Stimulated activated CD4-positive, alpha-beta T cell treated with anti-CD3 and anti-CD28 coated beads, Interleukin-15, amount 100 ng/mL, for 48 hours (primary cell): ENCODE measurements around the gene KRTAP26-1.

Experiments
- DNase-seq, 2 donors: peaks; one replicate each; pipeline ENCODE4 v3.0.0-alpha.2; 2020; ENCODE audit warnings: low read depth in 2 of 2

KRTAP26-1 gene, protein sequence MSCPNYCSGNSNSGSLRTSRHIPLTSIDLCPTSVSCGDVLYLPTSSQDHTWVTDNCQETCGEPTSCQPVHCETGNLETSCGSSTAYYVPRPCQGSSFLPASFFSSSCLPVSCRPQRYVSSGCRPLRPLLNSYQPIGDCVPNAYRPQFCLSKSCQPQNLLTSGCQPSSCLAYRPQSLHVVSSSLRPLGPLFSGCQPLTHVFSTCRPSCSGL

DNA sequence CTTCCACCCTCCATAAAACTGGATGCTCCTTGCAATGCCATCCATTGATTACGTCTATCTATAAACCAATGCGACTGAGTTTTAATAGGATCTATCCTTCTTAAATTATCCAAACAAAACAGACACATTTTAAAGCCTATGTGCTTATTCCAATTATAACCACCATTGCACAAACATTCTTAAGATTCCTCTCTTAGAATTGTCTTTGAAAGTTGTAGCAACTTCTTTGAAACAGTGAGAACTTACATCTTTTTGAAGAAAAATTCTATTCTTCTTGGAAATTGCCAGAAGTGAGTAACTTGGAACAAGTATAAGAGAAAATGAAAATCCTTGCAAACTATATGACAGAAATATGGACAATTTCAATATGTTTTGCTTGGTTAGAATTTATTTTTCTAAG is at the start of gene KRTAP26-1:
TSS of gene KRTAP26-1 (minus strand) at position 101 of the 400 bp plus-strand sequence. CDS start 280 bp downstream, outside the sequence.
- no peak for DNase-seq

DNA sequence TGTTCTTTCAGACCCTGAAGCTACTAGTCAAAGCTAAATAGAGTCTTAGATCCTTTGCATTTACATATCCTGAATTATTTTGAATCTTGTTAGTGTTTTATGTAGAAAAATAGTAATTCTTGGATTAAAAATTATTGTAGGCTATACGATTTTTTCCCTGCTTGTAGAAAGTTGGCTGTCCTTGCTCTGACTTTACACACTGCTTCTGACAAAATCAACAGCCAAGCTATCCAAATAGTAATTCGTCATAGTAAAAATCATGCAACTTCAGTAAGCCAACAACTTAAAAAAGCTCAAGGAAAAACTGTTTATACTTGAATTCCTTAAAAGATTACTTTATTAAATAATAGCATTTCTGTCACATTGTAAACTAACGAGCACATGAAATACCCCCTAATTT is 35.8 kb upstream of the KRTAP26-1 start:
- no peak for DNase-seq

DNA sequence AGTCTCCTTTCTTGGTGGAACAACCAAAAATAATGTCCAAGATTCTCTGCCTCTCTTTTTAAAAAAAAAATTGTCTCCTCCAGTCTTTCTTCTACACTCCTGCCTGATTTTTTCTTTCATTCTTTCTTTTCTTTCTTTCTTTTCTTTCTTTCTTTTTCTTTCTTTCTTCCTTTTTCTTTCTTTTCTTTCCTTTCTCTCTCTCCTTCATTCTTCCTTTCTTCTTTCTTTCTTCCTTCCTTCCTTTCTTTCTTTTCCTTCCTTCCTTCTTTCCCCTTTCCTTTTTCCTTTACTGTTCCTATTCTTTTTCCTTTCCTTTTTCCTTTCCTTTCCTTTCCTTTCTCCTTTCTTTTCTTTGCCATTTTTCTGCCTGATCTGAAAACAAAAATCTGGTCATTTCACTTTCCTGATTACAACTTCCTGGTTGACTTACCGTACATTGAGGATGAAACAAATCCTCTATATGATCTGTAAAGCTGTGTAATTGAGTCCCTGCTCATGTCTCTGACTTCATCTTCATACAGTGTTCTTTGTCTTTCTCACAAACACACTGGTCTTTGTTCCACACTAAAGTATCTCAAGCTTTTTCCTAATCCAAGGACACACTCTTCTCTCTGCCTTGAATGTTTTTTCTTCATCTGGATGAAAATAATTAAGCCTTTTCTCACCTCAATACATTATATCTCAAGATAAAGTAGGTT is 34.3 kb upstream of the KRTAP26-1 start:
- no peak for DNase-seq

DNA sequence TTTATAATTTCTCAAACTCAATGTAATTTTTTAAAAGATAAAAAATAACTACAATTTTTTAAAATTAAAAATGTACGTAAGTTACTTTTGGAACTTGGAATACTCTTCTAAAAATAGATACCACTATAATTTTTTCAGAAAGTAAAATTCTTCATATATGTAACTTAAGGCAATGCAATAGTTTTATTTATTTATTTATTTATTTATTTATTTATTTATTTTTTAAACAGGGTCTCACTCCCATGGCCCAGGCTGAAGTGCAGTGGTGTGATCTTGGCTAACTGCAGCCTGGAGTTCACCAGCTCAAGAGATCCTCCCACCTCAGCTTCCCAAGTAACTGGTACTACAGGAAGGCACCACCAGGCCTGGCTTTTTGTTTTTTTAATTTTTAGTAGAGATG is 31.4 kb upstream of the KRTAP26-1 start:
- DNase-seq: no peak

DNA sequence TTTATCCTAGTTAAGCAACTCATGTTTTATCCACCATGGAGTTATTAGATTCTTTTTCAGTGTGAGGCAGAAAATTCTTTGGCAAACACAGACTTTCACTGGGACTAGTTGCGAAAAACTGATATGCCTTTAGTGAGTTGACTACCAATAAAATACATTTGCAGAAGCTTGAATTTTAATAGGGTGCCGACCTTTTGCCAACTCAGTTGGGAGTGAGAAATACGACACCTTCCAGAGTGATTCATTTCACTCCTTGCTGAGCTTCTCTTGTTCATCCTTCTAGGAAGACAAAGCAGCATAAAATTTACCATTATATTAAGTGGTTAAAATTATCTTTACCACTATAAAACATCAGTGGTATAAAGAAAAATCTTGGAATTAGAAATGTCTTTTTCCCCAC is 29.5 kb upstream of the KRTAP26-1 start:
- no peak for DNase-seq

DNA sequence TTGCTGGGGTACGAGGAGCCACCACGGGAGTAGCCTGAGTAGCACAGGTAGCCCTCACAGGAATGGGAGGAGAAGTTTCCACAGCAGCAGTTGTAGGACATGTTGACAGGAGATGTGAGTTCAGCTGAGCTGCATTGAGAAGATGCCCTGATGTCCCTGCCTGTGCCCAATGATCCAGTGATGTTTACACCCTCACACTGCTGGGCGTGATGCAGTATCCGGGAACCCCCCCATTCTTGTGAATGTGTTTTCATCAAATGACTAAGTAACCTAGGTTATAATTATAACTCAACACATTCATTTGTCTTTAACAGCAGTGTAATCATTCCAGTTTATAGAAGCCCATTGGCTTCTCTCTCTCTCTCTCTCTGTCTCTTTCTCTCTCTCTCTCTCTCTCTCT is 28.4 kb upstream of the KRTAP26-1 start, which contains the start of gene KRTAP23-1:
TSS of gene KRTAP23-1 (minus strand) at position 101 of the 400 bp plus-strand sequence. CDS start at position 101, 0 bp downstream.
- DNase-seq: no peak

DNA sequence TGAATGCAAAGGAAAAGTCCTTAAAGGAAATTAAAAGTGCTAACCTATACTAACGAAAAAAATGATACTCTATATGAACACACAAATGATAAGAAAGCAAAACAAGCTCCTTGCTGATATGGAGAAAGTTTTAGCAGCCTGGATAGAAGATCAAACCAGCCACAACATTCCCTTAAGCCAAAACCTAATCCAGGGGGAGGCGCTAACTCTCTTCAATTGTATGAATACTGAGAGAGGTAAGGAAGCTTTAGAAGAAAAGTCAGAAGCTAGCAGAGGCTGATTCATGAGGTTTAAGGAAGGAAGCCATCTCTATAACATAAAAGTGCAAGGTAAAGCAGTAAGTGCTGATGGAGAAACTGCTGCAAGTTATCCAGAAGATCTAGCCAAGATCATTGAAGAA is 24.9 kb upstream of the KRTAP26-1 start:
- DNase-seq: no peak

DNA sequence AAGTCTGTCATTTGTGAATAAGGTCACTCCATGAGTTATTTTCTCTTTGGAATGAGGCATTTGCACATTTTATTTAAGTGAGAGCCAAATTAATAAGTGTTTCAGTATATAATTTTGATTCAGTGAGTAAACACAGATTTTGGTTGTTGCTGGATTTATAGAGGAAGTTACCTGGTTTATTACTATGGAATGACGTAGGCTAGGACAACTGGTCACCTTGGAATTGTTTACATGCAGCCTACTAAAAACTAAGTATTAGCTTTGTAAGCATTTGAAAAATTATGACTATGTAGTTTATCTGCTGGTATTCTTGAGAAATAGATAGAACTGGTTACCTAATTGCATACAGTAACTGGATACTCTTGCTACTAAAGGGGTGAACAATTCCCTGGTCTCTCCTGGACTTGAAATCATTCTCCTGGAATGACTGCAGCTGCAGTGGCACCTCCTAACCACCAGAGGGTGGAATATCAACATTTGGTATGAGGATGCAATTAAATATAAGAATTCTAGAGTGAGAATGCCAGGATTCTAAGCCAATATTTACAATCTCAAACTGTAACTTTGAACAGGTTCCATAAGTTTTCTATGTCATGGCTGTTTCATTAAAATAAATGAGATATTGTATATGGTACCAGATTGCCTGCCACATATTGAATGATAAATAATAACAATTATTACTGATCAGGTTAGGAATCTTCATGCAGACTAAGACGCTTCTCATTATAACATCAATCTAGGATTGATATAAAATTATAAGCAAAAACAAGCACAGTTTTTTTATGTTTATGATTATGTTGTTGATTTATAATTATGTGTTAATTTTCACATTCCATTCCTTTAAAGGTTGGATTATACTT is 20.8 kb upstream of the KRTAP26-1 start:
- peak in 1 of 2 donors; percentile 7 for DNase-seq

DNA sequence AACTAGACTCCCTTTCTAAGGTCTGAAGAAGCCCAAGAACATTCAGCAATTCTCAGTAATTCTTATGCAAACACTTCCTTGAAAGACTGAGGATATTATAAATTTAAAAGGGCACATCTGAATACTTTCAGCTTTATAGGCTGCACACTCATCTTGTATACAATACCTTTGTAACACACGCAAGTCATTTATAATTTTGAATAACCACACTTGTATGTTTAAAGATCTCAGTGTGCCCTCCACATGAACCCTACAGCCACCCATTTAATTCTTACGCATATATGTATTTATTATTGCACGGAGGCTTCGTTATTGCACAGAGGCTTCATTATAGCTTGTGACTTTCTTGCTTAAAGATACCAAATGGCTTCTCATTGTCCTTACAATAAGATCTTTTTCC is 18.6 kb upstream of the KRTAP26-1 start:
- no peak for DNase-seq

DNA sequence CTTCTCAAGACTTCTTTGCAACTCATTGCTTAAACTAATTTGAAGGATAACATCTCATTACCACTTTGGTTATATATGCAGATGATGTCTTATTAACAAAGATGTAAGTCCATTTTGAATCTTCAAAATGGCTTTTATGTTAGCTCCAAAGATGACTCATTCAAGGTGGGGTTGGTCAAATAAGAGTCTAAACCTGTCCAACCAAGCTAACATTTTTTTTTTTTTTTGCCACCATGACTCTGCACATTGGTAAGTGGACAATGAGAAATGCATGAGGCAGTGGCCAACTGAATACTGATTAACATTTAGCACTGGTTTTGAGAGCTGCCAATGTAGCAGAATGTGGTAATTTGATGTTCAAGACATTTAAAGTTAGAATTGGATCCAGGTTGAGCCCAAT is 17.7 kb upstream of the KRTAP26-1 start:
- DNase-seq: no peak

DNA sequence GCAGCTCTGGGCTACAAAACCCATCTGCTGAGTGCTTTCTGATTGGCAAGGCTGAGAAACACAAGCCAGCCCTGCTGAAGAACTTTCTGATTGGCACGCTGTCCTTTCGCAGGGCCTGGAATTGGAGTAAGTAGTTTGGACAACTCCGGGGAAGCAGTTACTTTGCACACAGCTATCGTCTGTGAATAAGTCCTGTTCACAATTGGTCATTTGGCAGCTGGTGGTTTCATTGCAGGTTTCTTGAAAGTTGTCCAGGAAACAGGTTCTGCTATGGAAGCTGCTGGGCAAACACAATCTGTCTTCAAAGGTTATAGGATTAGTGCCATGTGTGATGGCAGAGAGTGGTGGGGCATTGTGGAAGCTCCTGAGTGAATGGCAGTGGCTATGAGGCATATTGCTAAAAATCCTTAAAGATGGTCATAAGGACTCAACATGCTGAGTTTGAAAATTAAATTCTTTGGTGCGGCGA is 17.2 kb upstream of the KRTAP26-1 start, which contains the start of gene KRTAP27-1:
TSS of gene KRTAP27-1 (minus strand) at position 419 of the 469 bp plus-strand sequence. CDS start at position 393, 26 bp downstream.
- DNase-seq: no peak

DNA sequence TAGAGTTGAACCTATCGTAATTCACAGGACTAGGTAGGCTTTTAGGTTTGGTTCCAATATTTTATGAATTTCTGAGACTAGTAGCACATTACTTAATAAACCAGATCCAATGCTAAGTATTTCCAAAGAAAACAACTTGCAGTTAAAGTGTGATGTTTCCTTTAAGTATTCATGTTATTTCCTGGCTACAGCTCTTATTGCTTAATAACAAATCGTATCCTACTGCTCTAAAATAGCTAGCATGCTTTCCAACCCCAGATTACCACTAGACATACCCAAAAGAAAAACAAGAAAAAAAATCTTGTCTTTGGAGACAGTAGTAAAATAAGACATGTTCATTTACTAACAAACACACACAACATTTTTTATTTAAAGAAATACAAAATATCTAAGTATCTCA is 16.5 kb upstream of the KRTAP26-1 start:
- DNase-seq: no peak

DNA sequence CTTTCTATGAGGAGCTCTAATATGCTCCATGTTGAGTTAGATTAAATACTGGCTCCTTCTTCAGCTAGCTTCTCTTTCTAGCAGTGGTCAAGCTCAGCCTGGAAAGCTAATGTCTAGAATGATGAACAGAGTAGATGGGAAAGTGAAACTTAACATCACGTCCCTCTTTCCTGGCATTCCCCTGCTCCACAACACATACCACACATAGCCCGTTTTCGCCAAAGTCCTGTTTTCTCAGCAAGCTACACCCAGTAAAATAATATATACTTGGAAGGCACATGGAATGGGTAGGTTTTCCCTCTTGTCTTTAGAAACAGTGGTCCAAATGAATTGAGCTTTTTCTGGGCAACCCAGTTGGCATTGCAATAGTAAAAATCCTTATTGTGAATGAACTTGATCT is 13.6 kb upstream of the KRTAP26-1 start:
- no peak for DNase-seq

DNA sequence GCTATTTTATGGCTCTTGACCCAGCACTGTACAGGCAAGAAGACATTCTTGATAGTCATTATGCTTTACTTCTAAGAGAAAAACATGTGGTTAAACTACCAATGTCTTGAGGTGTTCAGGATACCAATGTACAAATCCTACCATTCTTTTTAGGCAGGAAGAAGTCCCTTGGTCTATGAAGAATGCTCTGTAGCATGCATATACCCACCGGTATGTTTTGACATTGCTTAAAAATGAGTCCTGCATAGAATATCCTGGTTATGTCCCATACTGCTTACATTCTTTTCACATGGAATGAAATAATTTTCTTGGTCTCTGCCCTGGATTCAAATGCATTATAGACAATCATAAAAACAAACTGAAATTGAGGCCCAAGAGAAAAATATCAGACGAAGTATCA is 12.6 kb upstream of the KRTAP26-1 start:
- DNase-seq: no peak

DNA sequence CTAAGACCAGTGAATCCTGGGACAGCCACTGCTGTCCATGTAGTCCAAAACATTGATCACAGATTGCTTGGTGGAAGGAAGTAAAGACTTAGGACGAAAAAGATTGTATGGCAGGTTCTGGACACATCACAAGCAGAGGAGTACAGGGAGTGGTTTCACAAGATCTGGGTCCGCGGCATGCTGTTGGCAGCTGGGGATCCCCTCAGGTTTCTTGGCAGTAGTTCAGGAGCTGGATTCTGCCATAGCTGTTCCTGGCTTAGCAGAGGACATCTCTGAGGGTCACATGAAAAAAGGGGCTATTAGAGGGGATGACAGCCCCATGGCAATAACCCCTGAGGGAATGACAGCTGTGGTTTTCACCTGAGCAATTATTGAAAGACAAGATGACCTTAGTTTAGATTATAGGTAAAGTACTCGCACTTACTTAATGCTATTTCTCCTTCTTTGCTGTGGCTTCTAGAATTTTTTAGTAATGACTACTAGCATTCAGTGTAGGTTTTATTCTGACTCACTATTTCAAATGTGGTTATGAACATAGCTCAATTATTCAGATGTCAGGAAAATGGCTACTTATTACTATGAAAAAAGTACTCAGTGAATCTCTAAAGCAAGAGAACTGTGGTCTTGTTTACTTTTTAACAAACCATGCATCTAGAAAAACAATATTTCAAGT is 9.2 kb upstream of the KRTAP26-1 start:
- no peak for DNase-seq

DNA sequence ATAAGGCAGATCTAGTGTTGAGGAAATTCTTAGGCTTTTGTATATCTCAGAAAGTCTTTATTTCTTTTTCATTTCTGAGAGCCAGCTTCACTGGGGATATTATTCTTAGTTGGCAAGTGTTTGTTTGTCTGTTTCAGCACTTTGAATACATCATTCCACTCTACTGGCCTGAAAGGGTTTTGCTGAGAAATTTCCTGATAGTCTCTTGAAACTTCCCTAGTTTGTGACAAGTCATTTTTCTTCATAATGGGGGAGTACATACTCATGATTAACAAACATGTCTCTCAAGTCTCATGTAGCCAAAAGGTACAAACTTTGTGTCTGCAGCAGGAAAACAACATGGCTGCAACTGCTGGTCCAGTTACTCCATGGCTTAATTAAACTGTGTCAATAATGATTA is 6.3 kb upstream of the KRTAP26-1 start:
- DNase-seq: no peak

DNA sequence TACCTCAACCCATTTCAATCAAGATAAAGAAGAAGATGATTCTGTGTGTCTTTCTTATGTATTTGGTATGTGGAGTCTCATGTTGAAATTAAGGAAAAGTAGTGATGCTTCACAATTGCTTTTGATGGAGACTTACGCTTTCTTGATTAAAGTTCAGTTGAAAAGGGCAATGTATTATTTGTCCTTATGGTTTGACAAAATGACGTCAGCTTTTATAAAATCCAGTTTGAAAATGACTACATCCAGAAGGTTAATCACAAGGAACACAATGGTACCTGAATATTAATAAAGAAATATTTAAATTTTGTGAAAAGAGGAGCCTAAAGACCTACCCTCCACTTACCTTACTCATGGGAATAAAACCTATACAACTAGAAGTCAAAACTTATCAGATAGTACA is 4.4 kb downstream of the KRTAP26-1 start:
- DNase-seq: no peak

DNA sequence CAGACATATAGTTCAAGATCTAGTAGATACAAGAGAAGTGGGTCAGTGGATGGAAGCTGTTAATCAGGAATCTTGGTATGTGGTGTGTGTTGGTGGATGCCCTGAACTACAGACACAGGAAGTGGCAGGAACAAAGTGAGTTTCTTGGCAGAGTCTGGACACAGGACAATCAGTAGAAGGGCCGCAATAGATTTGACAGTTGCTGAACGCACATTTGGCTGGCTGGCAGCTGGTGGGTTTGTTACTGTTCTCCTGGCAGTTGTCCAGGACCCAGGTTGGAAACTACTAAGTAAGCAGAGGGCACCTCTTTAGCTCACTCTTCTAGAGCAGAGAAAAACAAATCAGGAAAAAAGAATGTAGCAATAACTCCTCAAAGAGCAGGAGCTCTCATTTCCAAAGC is 13.2 kb downstream of the KRTAP26-1 start:
- DNase-seq: no peak

DNA sequence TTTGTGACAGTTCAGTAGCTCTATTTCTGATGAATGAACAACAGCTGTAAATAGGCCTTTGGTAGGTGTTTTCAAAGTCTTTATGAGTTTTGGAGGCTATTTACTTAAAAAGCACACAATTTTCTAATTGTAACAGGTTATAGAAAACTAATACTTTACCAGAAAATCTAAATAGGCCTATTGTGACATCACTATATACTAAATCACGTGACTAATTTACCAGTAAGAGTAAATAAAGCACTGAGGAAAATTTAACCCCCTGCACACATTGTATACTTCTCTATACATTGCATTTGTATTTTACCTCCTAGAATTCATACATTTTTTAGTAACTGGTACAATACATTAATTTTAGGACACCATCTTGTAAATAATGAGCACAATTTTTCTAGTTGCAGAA is 15.0 kb downstream of the KRTAP26-1 start:
- no peak for DNase-seq

DNA sequence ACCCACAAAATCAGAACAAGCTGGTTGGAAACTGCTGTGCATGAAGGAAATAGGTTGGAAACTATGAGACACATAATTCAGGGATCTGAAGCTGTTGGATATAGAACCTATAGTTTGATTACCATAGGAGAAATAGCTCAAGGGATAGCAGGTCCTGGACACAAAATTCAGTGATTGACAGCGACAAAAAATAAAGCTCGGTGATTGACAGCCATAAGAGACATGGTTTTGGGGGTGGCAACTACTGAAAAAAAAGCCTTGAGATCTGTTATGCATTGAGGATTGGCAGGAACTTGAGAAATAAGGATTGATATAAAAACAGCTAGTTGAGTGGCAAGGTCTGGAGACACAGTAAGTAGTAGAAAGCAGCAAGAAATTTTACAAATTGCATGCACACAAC is 30.9 kb downstream of the KRTAP26-1 start, which contains the start of gene KRTAP25-1:
TSS of gene KRTAP25-1 (minus strand) at position 300 of the 400 bp plus-strand sequence. CDS start at position 276, 24 bp downstream.
- DNase-seq: no peak

DNA sequence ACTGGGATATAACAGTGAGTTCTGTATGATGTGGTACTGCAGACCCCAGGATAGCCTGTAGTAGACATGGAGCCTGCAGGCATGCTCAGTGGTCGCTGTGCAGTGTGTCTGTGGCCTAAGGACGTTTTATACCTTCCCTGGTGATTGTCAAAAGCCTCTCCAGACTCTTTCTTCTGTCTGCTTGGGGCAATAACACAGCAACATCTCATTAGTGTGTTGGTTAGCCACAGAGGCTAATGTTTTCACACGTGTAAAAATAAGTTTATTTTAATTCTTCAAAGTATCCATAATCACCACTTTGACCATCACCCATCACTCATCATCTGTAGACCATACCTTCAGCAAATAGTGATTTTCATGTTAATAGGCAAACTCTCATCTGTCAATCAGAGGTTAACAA is 37.3 kb downstream of the KRTAP26-1 start, which contains the start of gene KRTAP24-1:
TSS of gene KRTAP24-1 (minus strand) at position 101 of the 400 bp plus-strand sequence. CDS start at position 83, 18 bp downstream.
- DNase-seq: no peak
